ENCODE measurements around the gene NKX2-3. TPM values are rescaled to one million over a fixed set of nuclear protein-coding genes. Genes with fewer than 3 reads are reported as not detected.

The NKX2-3 gene
- total RNA-seq, 1 donor from 2014 or later: not detected

DNA sequence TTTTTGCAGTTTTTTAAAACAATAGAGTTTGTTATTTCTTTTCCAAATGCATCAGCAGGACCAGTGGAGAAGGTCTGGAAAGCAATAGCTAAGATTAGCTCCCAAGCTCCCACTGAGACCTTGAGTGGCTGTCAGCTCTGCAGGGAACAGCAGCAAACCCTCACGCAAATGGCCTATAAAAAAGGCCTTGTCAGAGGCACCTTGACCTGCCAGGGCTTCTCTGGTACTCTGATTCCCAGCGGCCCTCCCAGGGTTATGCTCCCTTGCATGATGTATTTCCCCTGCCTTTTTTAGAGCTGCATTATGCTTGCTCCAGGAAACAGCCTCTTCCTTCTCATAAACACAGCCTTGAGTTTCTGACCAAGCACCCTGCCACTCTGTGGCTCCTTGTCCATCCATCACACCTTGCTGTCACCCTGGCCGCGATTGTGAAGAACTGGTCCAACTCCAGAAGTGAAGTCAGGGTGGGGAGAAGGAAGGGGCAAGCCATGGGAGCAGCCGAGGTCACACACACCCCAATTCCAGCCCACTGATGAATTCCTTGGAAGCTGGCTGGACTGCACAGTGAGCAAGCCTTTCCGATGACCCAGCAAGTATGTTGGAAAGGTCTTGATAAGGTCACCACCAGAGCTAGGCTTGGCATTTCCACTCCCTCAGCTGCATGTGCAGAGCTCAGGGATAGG, 35.3 kb upstream of the NKX2-3 start:
- Histone ChIP-seq H3K4me3 (no peak overlapping the region), H3K4me1 (no peaks in the 10 kb centered on the region), H3K9me3 (no peaks in the 10 kb centered on the region), H3K27ac (no peak overlapping the region), H3K27me3 (no peaks in the 10 kb centered on the region), H3K36me3 (no peaks in the 10 kb centered on the region)
- intact Hi-C loops (cut with DNase I): no loop called here
- DNase-seq (ENCODE audit: extremely low spot score in 2 of 2): no peak
- TF ChIP-seq POLR2A (IDR thresholded peaks at IDR 0.05) (no peak), CTCF (IDR thresholded peaks at IDR 0.05) (no peak), POLR2AphosphoS5 (IDR thresholded peaks at IDR 0.05; ENCODE audit: insufficient read depth in 1 of 2, low read depth in 1 of 2) (no peak)

DNA sequence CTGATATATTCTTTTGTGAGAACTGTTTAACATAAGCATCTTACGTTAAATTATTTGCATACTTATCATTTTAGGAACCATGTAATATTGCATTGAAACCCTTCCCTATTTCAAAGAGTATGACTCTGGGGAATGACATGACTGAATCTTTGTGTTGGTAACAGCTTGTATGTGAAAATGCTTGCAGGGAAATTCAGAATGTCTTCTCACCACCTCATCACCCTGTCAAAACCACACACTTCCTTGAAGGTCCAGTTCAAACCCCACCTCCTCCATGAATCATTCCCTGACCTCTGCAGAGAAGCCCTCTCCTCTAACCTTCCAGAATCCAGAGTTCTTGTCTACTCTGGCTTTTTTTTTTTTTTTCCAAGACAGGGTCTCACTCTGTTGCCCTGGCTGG, 26.3 kb upstream of the NKX2-3 start:
- no peak for DNase-seq (ENCODE audit: extremely low spot score in 2 of 2)
- H3K4me3 ChIP-seq: no peak overlapping the region
- H3K27me3 ChIP-seq: no peaks in the 10 kb centered on the region
- no peaks in the 10 kb centered on the region for H3K36me3 ChIP-seq
- no peaks in the 10 kb centered on the region for H3K9me3 ChIP-seq
- intact Hi-C loops (cut with DNase I): no loop called here
- H3K27ac ChIP-seq: no peak overlapping the region
- TF ChIP-seq POLR2AphosphoS5 (IDR thresholded peaks at IDR 0.05; ENCODE audit: insufficient read depth in 1 of 2, low read depth in 1 of 2) (no peak), CTCF (IDR thresholded peaks at IDR 0.05) (no peak), POLR2A (IDR thresholded peaks at IDR 0.05) (no peak)
- H3K4me1 ChIP-seq: no peaks in the 10 kb centered on the region

DNA sequence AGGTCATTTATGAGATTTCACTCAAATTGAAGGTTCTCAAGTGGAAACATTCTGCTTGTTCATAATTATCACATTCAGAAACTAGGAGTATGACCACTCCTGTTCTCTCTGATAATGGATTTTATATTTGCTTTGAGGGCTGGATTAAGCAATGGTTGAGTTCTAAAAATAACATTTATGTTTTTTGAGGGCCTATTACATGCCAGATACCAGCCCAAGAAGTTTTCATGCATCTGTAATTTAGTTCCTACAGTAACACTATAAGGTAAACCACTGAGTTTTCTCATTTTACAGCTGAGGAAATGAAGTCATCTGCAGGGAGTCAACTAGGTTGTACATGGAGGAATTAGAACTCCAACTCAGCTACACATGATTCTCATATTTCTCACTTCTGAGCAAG, 25.5 kb upstream of the NKX2-3 start:
- TF ChIP-seq POLR2AphosphoS5 (IDR thresholded peaks at IDR 0.05; ENCODE audit: insufficient read depth in 1 of 2, low read depth in 1 of 2) (no peak), POLR2A (IDR thresholded peaks at IDR 0.05) (no peak), CTCF (IDR thresholded peaks at IDR 0.05) (no peak)
- intact Hi-C loops (cut with DNase I): no loop called here
- H3K36me3 ChIP-seq: no peaks in the 10 kb centered on the region
- no peaks in the 10 kb centered on the region for H3K9me3 ChIP-seq
- H3K4me1 ChIP-seq: no peaks in the 10 kb centered on the region
- H3K27ac ChIP-seq: no peak overlapping the region
- no peak for DNase-seq (ENCODE audit: extremely low spot score in 2 of 2)
- no peak overlapping the region for H3K4me3 ChIP-seq
- no peaks in the 10 kb centered on the region for H3K27me3 ChIP-seq

DNA sequence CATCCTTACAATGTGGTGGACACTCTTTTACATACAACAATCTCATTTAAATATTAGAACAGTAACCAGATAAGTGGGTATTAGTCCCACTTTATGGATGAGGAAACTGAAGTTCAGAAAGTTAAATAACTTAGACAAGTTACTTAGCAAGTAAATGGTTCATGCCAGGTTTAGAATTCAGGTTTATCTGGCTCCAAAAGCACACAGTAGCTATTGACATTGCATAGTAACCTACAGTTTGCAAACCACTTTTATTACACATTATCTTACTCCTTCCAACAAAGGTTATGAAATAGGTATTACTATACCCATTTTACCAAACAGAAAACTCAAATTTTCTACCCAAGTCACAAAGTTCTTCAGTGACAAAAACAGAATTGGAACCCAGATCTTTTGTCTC, 19.7 kb upstream of the NKX2-3 start:
- intact Hi-C loops (cut with DNase I): no loop called here
- no peaks in the 10 kb centered on the region for H3K27me3 ChIP-seq
- H3K36me3 ChIP-seq: no peaks in the 10 kb centered on the region
- no peak for DNase-seq (ENCODE audit: extremely low spot score in 2 of 2)
- no peaks in the 10 kb centered on the region for H3K4me1 ChIP-seq
- no peak overlapping the region for H3K27ac ChIP-seq
- H3K4me3 ChIP-seq: no peak overlapping the region
- TF ChIP-seq POLR2AphosphoS5 (IDR thresholded peaks at IDR 0.05; ENCODE audit: insufficient read depth in 1 of 2, low read depth in 1 of 2): no peak
- TF ChIP-seq CTCF (IDR thresholded peaks at IDR 0.05): no peak
- TF ChIP-seq POLR2A (IDR thresholded peaks at IDR 0.05): no peak
- H3K9me3 ChIP-seq: no peaks in the 10 kb centered on the region

DNA sequence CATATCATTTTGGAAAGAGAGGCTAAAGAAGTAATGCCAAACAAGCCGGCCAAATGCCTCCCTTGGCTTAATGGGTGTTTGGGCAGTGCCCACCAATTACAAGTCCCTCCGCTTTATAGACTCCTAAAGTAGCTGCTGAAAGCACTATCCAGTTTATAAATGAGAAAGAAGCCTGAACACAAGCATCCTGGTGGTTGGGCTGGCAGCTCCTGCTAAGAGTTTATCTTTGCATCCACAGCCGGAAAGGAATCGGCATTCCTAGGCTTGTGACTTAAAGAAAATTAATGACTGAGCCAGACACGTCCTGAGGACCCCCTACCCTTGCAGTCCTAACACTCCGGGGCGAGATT, 13.1 kb upstream of the NKX2-3 start:
- peaks cover 33% of the 10 kb centered on the region for H3K27me3 ChIP-seq
- H3K4me3 ChIP-seq: no peak overlapping the region
- no peaks in the 10 kb centered on the region for H3K36me3 ChIP-seq
- H3K9me3 ChIP-seq: no peaks in the 10 kb centered on the region
- intact Hi-C loops (cut with DNase I): no loop called here
- TF ChIP-seq POLR2AphosphoS5 (IDR thresholded peaks at IDR 0.05; ENCODE audit: insufficient read depth in 1 of 2, low read depth in 1 of 2): no peak
- no peak for TF ChIP-seq POLR2A (IDR thresholded peaks at IDR 0.05)
- no peak for TF ChIP-seq CTCF (IDR thresholded peaks at IDR 0.05)
- no peak for DNase-seq (ENCODE audit: extremely low spot score in 2 of 2)
- H3K27ac ChIP-seq: no peak overlapping the region
- H3K4me1 ChIP-seq: peaks cover 23% of the 10 kb centered on the region
